GM19239 (cell line): Measurements from ENCODE around the gene UNC5A.
A peak's percentile ranks its signal among the peaks of the same experiment; 100 is the strongest.

Source experiments
- DNase-seq: peaks from one replicate; pipeline ENCODE4 v3.0.0; 2011; ENCODE audit warnings: low spot score; ENCODE audit not compliant: insufficient read length
- FAIRE-seq: peaks from 2 replicates; lab custom pipeline; 2011; peaks lifted over from hg19 to GRCh38; lab: Jason Lieb, UNC

The UNC5A gene

GRCh38 chr5:176837707-176838115, 27.4 kb downstream of the UNC5A start:
- peak; percentile 75 for DNase-seq
- peak; percentile 47 for FAIRE-seq

- DNase-seq, result no peak
- no peak for FAIRE-seq
Observed at GRCh38 chr5:176843673-176844072, 33.3 kb downstream of the UNC5A start.

GRCh38 chr5:176844281-176844680, 33.9 kb downstream of the UNC5A start:
- no peak for FAIRE-seq
- DNase-seq, result no peak

GRCh38 chr5:176844706-176845391, 34.5 kb downstream of the UNC5A start:
- DNase-seq (no peak), FAIRE-seq (no peak)

GRCh38 chr5:176845392-176845713, 35.0 kb downstream of the UNC5A start:
- DNase-seq (no peak), FAIRE-seq (no peak)

GRCh38 chr5:176846335-176847140, 36.2 kb downstream of the UNC5A start:
- FAIRE-seq (no peak), DNase-seq (no peak)

GRCh38 chr5:176847148-176847547, 36.8 kb downstream of the UNC5A start:
- FAIRE-seq (no peak), DNase-seq (no peak)

- no peak for FAIRE-seq
- no peak for DNase-seq
Observed at GRCh38 chr5:176847726-176848290, 37.4 kb downstream of the UNC5A start.

GRCh38 chr5:176848651-176849050, 38.3 kb downstream of the UNC5A start:
- DNase-seq (no peak), FAIRE-seq (no peak)

- FAIRE-seq, result no peak
- DNase-seq, result no peak
Observed at GRCh38 chr5:176849611-176850227, 39.4 kb downstream of the UNC5A start.

- FAIRE-seq, result no peak
Observed at GRCh38 chr5:176850371-176851245, 40.2 kb downstream of the UNC5A start.

GRCh38 chr5:176851380-176851779, 41.0 kb downstream of the UNC5A start:
- FAIRE-seq, result no peak

More at GRCh38 chr5:176850371-176851245, 40.2 kb downstream of the UNC5A start:
- no peak for DNase-seq

GRCh38 chr5:176851871-176852658, 41.7 kb downstream of the UNC5A start:
- FAIRE-seq, result no peak
- DNase-seq, result no peak

More at GRCh38 chr5:176851380-176851779, 41.0 kb downstream of the UNC5A start:
- no peak for DNase-seq

- FAIRE-seq (no peak), DNase-seq (no peak)
Observed at GRCh38 chr5:176853151-176853778, 42.9 kb downstream of the UNC5A start.

GRCh38 chr5:176854164-176854563, 43.8 kb downstream of the UNC5A start:
- FAIRE-seq (no peak), DNase-seq (no peak)

- DNase-seq (no peak), FAIRE-seq (no peak)
Observed at GRCh38 chr5:176855598-176855997, 45.2 kb downstream of the UNC5A start.

- no peak for FAIRE-seq
- no peak for DNase-seq
Observed at GRCh38 chr5:176856746-176857145, 46.4 kb downstream of the UNC5A start.

GRCh38 chr5:176857216-176857893, 47.0 kb downstream of the UNC5A start:
- no peak for DNase-seq

More at GRCh38 chr5:176857216-176857893, 47.0 kb downstream of the UNC5A start:
- FAIRE-seq, result no peak
